DND-41 (cell line): ENCODE data around the gene DEF6.

ENCODE experiments used
- CTCF ChIP-seq: IDR thresholded peaks from 2 replicates; pipeline ENCODE4 v1.5.1; 2012; ENCODE audit warnings: borderline replicate concordance, low read length, moderate library complexity, mild to moderate bottlenecking; ENCODE audit not compliant: poor library complexity, severe bottlenecking; ENCODE audit errors: extremely low read depth
- EZH2 ChIP-seq: IDR thresholded peaks from 3 replicates; pipeline ENCODE4 v1.6.1; 2012; ENCODE audit warnings: borderline replicate concordance, low read depth, mild to moderate bottlenecking, moderate library complexity, low read length, inconsistent platforms; ENCODE audit not compliant: severe bottlenecking

- TF ChIP-seq CTCF (no peak), EZH2 (no peak)
These were observed 30.6 kb downstream of the DEF6 start for GRCh38 chr6:35328108-35328723.
